Adrenal gland (tissue), 12 donors: ENCODE data around the gene SSR2. TPM values are rescaled to one million over a fixed set of nuclear protein-coding genes. Genes with fewer than 3 reads are reported as not detected.

ENCODE experiments used
- DNase-seq, 7 donors: peaks; one replicate each; pipeline ENCODE4 v3.0.0-alpha.2; 2019 to 2020
- H3K27ac ChIP-seq, 5 donors: fragments of 200-600 bp; sonication (generic) in 4 of 5; 1 replicate in 3 of 5; 2 replicates in 2 of 5; pipeline versions ENCODE4 v1.5.1 to v1.8.0; 2016 to 2020; ENCODE audit warnings: mild to moderate bottlenecking in 1 of 5
- H3K27me3 ChIP-seq: fragments of 200-600 bp; 2 replicates; pipeline ENCODE4 v1.8.0; 2021
- H3K36me3 ChIP-seq, 2 donors: fragments of 200-600 bp; replicated peaks in 1 of 2; 1 replicate in 1 of 2; 2 replicates in 1 of 2; pipeline versions ENCODE4 v1.5.1 to v1.8.0; 2018 to 2022
- H3K4me1 ChIP-seq, 2 donors: fragments of 200-600 bp; replicated peaks in 1 of 2; 1 replicate in 1 of 2; 2 replicates in 1 of 2; pipeline versions ENCODE4 v1.5.1 to v1.8.0; 2018 to 2021
- H3K4me3 ChIP-seq, 4 donors: fragments of 200-600 bp; sonication (generic) in 3 of 4; one replicate each; pipeline ENCODE4 v1.5.1; 2016 to 2018
- H3K9me3 ChIP-seq, 3 donors: fragments of 200-600 bp; sonication (generic) in 1 of 3; replicated peaks in 1 of 3; 1 replicate in 2 of 3; 2 replicates in 1 of 3; pipeline versions ENCODE4 v1.5.1 to v1.8.0; 2016 to 2021
- POLR2A ChIP-seq, 2 donors: fragments of 450-650 bp; IDR thresholded peaks; one replicate each; pipeline ENCODE4 v1.6.1; 2017; ENCODE audit warnings: antibody characterized with exemption in 2 of 2, mild to moderate bottlenecking in 2 of 2, moderate library complexity in 1 of 2
- WGBS, 4 donors: extraction: QIAGEN DNeasy Blood & Tissue Kit in 2 of 4; methylation state at CpG; one replicate each; pipeline versions ENCODE4 v1.1.5 to v1.1.7; 2013 to 2017; 5-methylcytosine and 5-hydroxymethylcytosine counted together
- intact Hi-C, 2 donors: fragments of 100-400 bp; cut with DNase I; formaldehyde crosslinking; loops; one replicate each; pipeline versions ENCODE4 v1.14.1 to v1.15.0; 2022 to 2023
- polyA plus RNA-seq, 3 donors: library from polyadenylated mRNA; stranded (reverse); fragments of 200-250 nt in 2 of 3; fragments of 350-450 nt in 1 of 3; fragmentation: Illumina TruSeq in 1 of 3; extraction: RNeasy Lipid Tissue Mini Kit (QIAGEN cat#74804) in 1 of 3; gene quantifications; one replicate each; pipeline ENCODE4 v1.2.3, GENCODE V29; 2013 to 2014
- total RNA-seq, 9 donors: library from RNA; depleted of rRNA in 4 of 9; stranded (reverse); fragments of >200 nt in 4 of 9; fragments of 120-200 nt in 1 of 9; fragmentation: NEBNext Ultra II Directional in 1 of 9; extraction: Animal tissue kit (Norgen Biotek cat#: 25700) in 1 of 9; gene quantifications; one replicate each; pipeline versions ENCODE4 v1.1.0 to v1.2.4, GENCODE V29; 2013 to 2023
- TF ChIP-seq, protein P1 (sequence below), 6 experiments: fragments of 450-650 bp in 4 of 6; fragments of 200-600 bp in 2 of 6; sonication (generic) in 1 of 6; IDR thresholded peaks; 1 replicate in 5 of 6; 2 replicates in 1 of 6; pipeline versions ENCODE4 v1.5.1 to v1.8.0; 2016 to 2021; ENCODE audit warnings: antibody characterized with exemption in 6 of 6, mild to moderate bottlenecking in 2 of 6, moderate library complexity in 1 of 6
- donor health status: healthy with polysubstance abuse.
- donor health status: Bipolar disorder and iron deficiency.
- donor health status: DM: yes; HTN: yes; CAD: no.
- donor health status: DM: no; HTN: no; CAD: no.
- donor health status: DM: no; HTN: no; CAD: no.
- donor health status: DM: yes; HTN: yes; CAD: no.

Gene SSR2
- total and polyA plus RNA-seq, 12 donors = 164 to 724 (median 354) TPM

DNA sequence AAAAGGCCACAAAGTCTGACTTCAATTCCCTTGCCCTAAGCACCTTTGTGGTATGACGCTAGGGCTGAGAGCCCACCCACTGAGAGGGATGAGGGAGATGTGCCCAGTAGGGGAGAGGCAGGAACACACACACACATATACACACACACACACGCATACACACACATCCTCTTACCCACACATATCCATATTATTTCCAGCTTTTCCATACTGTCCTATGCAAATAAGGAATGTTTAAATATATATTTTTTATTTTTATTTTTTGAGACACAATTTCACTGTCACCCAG lies 43.2 kb upstream of the SSR2 start:
- intact Hi-C loops = loop anchor here in 1 of 2 donors (10.0 kb wide), 2 partner anchors 59 to 119 kb away; partner anchors contain the start of gene RXFP4
- TF ChIP-seq, protein P1, sequence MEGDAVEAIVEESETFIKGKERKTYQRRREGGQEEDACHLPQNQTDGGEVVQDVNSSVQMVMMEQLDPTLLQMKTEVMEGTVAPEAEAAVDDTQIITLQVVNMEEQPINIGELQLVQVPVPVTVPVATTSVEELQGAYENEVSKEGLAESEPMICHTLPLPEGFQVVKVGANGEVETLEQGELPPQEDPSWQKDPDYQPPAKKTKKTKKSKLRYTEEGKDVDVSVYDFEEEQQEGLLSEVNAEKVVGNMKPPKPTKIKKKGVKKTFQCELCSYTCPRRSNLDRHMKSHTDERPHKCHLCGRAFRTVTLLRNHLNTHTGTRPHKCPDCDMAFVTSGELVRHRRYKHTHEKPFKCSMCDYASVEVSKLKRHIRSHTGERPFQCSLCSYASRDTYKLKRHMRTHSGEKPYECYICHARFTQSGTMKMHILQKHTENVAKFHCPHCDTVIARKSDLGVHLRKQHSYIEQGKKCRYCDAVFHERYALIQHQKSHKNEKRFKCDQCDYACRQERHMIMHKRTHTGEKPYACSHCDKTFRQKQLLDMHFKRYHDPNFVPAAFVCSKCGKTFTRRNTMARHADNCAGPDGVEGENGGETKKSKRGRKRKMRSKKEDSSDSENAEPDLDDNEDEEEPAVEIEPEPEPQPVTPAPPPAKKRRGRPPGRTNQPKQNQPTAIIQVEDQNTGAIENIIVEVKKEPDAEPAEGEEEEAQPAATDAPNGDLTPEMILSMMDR (IDR thresholded peaks at IDR 0.05) = no peak
- TF ChIP-seq POLR2A (IDR thresholded peaks at IDR 0.05) = no peak
- Histone ChIP-seq H3K27me3 (no peaks in the 10 kb centered on the region), H3K36me3 (no peaks in the 10 kb centered on the region), H3K4me3 (no peak overlapping the region), H3K4me1 (no peaks in the 10 kb centered on the region), H3K27ac (no peak overlapping the region), H3K9me3 (no peaks in the 10 kb centered on the region)
- 47 to 74% (median 63%) methylated on average over 2 of the region's 2 CpGs for WGBS, 4 donors
- no peak for DNase-seq

DNA sequence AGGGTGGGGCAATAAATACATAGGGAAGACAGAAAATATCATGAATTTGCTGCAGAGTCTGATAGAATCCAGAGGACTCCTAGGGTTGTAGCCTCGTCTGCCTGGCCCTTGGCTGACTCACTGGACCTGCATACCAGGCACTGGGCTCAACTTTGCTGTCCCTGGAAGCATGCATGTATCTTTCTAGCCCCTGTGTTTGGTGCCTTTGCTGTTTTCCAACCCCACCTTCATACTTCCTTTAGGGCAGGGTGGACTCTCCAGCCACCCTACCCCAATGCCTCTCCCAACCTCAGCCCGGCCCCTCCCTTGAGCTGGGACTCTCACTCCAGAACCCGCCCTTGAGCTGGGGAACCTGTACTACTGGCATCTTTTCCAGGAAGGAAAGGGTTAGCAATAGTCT lies 41.4 kb upstream of the SSR2 start:
- Histone ChIP-seq H3K4me1 (no peaks in the 10 kb centered on the region), H3K27ac (no peak overlapping the region), H3K4me3 (no peak overlapping the region), H3K9me3 (no peaks in the 10 kb centered on the region), H3K36me3 (no peaks in the 10 kb centered on the region), H3K27me3 (no peaks in the 10 kb centered on the region)
- no peak for DNase-seq
- intact Hi-C loops = loop anchor here in 1 of 2 donors (10.0 kb wide), 2 partner anchors 57 to 117 kb away; partner anchors contain the start of gene RXFP4
- TF ChIP-seq, protein P1 (IDR thresholded peaks at IDR 0.05) = no peak
- no peak for TF ChIP-seq POLR2A (IDR thresholded peaks at IDR 0.05)
- 69 to 97% (median 83%) methylated on average over 3 of the region's 3 CpGs for WGBS, 4 donors

DNA sequence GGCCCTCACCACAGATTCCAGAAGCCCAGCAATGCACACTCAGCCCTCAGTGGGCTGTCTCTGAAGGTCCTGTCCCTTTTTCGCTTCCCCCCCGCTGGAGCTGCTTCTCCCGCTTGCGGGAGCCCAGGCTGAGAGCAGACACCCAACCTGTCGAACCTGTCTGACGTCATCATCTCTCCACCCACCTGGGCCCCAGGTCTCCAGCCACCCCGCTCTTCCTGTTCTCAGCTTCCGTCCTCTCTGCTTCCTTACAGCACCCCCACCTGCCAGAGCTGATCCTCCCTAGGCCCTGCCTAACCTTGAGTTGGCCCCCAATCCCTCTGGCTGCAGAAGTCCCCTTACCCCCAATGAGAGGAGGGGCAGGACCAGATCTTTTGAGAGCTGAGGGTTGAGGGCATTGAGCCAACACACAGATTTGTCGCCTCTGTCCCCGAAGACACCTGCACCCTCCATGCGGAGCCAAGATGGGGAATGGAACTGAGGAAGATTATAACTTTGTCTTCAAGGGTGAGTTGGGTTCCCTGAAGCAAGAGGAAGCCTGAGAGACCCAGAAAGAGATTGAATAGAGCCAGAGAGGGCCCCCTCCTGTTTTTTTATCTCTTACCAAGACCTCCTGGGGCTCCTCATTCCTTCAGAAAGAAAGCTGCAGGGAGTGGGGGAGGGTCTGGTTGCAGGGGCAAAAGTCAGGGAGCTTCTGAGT lies 40.3 kb upstream of the SSR2 start, which contains the start of gene RAB25:
Gene RAB25, plus strand, starts transcription at position 224 of the 700 bp plus-strand sequence. Its CDS starts 241 bp downstream, at position 465.
- intact Hi-C loops = loop anchor here in 1 of 2 donors (10.0 kb wide), 2 partner anchors 56 to 116 kb away; partner anchors contain the start of gene RXFP4
- Histone ChIP-seq H3K9me3 (no peaks in the 10 kb centered on the region), H3K4me1 (peaks cover 0 to 4% of the 10 kb centered on the region in 2 donors), H3K27ac (no peak within 1 kb of the TSS), H3K36me3 (no peaks in the 10 kb centered on the region), H3K27me3 (no peaks in the 10 kb centered on the region), H3K4me3 (no peak within 1 kb of the TSS)
- DNase-seq = no peak
- 63 to 71% (median 66%) methylated on average over 11 of the region's 11 CpGs for WGBS, 4 donors
- TF ChIP-seq, protein P1 (IDR thresholded peaks at IDR 0.05) = no peak
- peak in 1 of 2 donors; percentile 2 for TF ChIP-seq POLR2A (IDR thresholded peaks at IDR 0.05)

DNA sequence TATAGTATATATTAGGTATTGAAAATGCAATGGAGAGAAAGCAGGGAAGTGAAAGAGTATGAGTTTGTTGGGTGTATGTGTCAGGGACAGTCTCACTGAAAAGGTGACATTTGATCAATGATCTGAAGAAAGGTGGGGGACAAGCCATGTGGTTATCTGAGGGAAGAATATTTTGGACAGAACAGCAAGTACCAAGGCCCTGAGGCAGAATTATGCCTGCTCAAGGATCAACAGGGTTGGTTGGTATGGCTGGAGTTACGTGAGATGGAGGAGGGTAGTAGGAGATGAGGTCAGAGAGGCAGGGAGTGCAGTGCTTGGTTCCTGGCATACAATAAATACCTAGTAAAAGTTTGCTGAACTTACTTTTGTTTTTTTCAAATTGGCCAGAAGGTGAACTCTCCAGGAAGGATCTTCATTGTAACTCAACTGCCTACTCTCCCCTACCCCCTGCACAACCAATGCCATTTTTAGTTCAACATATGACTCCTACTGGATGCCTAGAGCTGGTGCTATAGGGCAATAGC lies 35.6 kb upstream of the SSR2 start:
- Histone ChIP-seq H3K36me3 (no peaks in the 10 kb centered on the region), H3K27me3 (no peaks in the 10 kb centered on the region), H3K27ac (no peak overlapping the region), H3K4me1 (peaks cover 0 to 22% of the 10 kb centered on the region in 2 donors), H3K4me3 (no peak overlapping the region), H3K9me3 (no peaks in the 10 kb centered on the region)
- intact Hi-C loops = loop anchor here in 1 of 2 donors (5.0 kb wide), 1 partner anchor 44 kb away; no protein-coding TSS in a partner anchor
- no peak for DNase-seq
- WGBS, 4 donors = 91 to 97% (median 96%) methylated on average over 1 of the region's 1 CpG
- TF ChIP-seq, protein P1 (IDR thresholded peaks at IDR 0.05) = no peak
- TF ChIP-seq POLR2A (IDR thresholded peaks at IDR 0.05) = no peak
